Limb (tissue), 2 donors: Measurements from ENCODE around the gene SLC2A2.

Experiments used
- DNase-seq, 2 donors: peaks; one replicate each; pipeline ENCODE4 v3.0.0-alpha.2; 2016; ENCODE audit errors: extremely low spot score in 2 of 2

The SLC2A2 gene

GRCh38 chr3:171028779-171029232 lies 2.3 kb upstream of the SLC2A2 start:
- no peak for DNase-seq

- peak in 1 of 2 donors; percentile 62 for DNase-seq
Observed at GRCh38 chr3:171028025-171028778, 1.7 kb upstream of the SLC2A2 start.

- no peak for DNase-seq
Observed at GRCh38 chr3:171023566-171023965, 3.0 kb downstream of the SLC2A2 start.

- no peak for DNase-seq
Observed at GRCh38 chr3:171021377-171021776, 5.1 kb downstream of the SLC2A2 start.

GRCh38 chr3:171018156-171018935 lies 8.2 kb downstream of the SLC2A2 start:
- no peak for DNase-seq

- no peak for DNase-seq
Observed at GRCh38 chr3:171013822-171014748, 12.4 kb downstream of the SLC2A2 start.

- DNase-seq, result no peak
Observed at GRCh38 chr3:171011873-171012336, 14.6 kb downstream of the SLC2A2 start.

GRCh38 chr3:171011109-171011872 lies 15.2 kb downstream of the SLC2A2 start:
- no peak for DNase-seq

- no peak for DNase-seq
Observed at GRCh38 chr3:171007316-171007715, 19.2 kb downstream of the SLC2A2 start.

- DNase-seq, result no peak
Observed at GRCh38 chr3:171005648-171006047, 20.9 kb downstream of the SLC2A2 start.

GRCh38 chr3:171001957-171002694 lies 24.4 kb downstream of the SLC2A2 start:
- DNase-seq, result no peak

GRCh38 chr3:171001250-171001893 lies 25.1 kb downstream of the SLC2A2 start:
- no peak for DNase-seq

- no peak for DNase-seq
Observed at GRCh38 chr3:171000281-171000680, 26.2 kb downstream of the SLC2A2 start.

GRCh38 chr3:170999737-171000242 lies 26.7 kb downstream of the SLC2A2 start:
- no peak for DNase-seq

GRCh38 chr3:170997961-170998913 lies 28.3 kb downstream of the SLC2A2 start:
- DNase-seq, result no peak

- DNase-seq, result no peak
Observed at GRCh38 chr3:170992854-170993253, 33.7 kb downstream of the SLC2A2 start.

- no peak for DNase-seq
Observed at GRCh38 chr3:170991664-170992063, 34.9 kb downstream of the SLC2A2 start.

GRCh38 chr3:170989100-170989648 lies 37.3 kb downstream of the SLC2A2 start:
- no peak for DNase-seq
